ENCODE data around the gene SLC52A1. TPM values are rescaled to one million over a fixed set of nuclear protein-coding genes. Genes with fewer than 3 reads are reported as not detected.
A peak's percentile ranks its signal among the peaks of the same experiment; 100 is the strongest.

The SLC52A1 gene
- total and polyA plus RNA-seq, 10 of the 15 experiments (the other 5 are each of a cell fraction or from before 2014, with no cell fraction given) = 0.04 to 0.11 TPM; not detected in 8

- Histone ChIP-seq H3K36me3 (ENCODE audit: control insufficient read depth in 2 of 2, insufficient read depth in 2 of 2, low read length in 1 of 2) (no peaks in the 10 kb centered on the region), H3K79me2 (ENCODE audit: control insufficient read depth, insufficient read depth, low read length) (peaks cover 25% of the 10 kb centered on the region), H3K4me2 (ENCODE audit: control insufficient read depth, insufficient read depth) (peak overlapping the region; percentile 99), H4K20me1 (ENCODE audit: control insufficient read depth, insufficient read depth) (no peaks in the 10 kb centered on the region), H3K4me3 (peak overlapping the region; percentile 74), H3K27ac (ENCODE audit: control insufficient read depth, insufficient read depth) (peak overlapping the region; percentile 90), H3K27me3 (replicated peaks in 1 of 2; ENCODE audit: control insufficient read depth in 2 of 2, insufficient read depth in 2 of 2, low read length in 1 of 2) (no peaks in the 10 kb centered on the region), H2AFZ (ENCODE audit: control insufficient read depth, low read depth, low read length) (peak overlapping the region; percentile 90), H3K9ac (ENCODE audit: control insufficient read depth, insufficient read depth, low read length) (peak overlapping the region; percentile 96), H3K9me3 (replicated peaks; ENCODE audit: control insufficient read depth, insufficient read depth, low read length) (no peaks in the 10 kb centered on the region), H3K4me1 (ENCODE audit: control insufficient read depth, insufficient read depth, low read length) (peaks cover 16% of the 10 kb centered on the region)
- intact Hi-C loops (cut with micrococcal nuclease; ENCODE audit: unreplicated experiment) = no loop called here
- ATAC-seq = peak; percentile 44
- TSS peak; percentile 90 for BruUV-seq (replicated peaks)
- ChIA-PET POLR2A (interaction anchor here (0.6 to 2.3 kb wide), 10 partner anchors 10 to 189 kb away, joined by 3 to 22 read pairs (median 6); partner anchors contain the start of genes INCA1, KIF1C, PFN1 and RNF167), SMC1A (ENCODE audit: uncharacterized antibody, unreplicated experiment) (interaction anchor here (0.6 to 2.8 kb wide), 11 partner anchors 9 to 79 kb away, joined by 3 to 13 read pairs (median 4); partner anchors contain the start of genes INCA1, KIF1C, RNF167 and SLC25A11), CTCF (interaction anchor here (0.9 to 2.9 kb wide), 12 partner anchors 9 to 123 kb away, joined by 3 to 19 read pairs (median 5); partner anchors contain the start of gene SPAG7), RAD21 (ENCODE audit: unreplicated experiment) (interaction anchor here (1.2 to 3.7 kb wide), 9 partner anchors 10 to 250 kb away, joined by 3 to 15 read pairs (median 4); partner anchors contain the start of genes INCA1, KIF1C, RNF167 and SLC25A11)
- no peak for FAIRE-seq
- DNase-seq (ENCODE audit: low read depth, low spot score) = no peak
- WGBS (ENCODE audit: insufficient coverage, insufficient replicate concordance, low lambda C conversion rate, missing lambda C conversion rate) = under 1% methylated on average over 30 of the region's 30 CpGs
- in situ Hi-C loops (cut with MboI) = no loop called here
- TF ChIP-seq MAX (IDR thresholded peaks at IDR 0.05; ENCODE audit: low read depth, low read length) = peak; percentile 1; the same call in 1 of the 2 replicates
- TF ChIP-seq, protein P1, sequence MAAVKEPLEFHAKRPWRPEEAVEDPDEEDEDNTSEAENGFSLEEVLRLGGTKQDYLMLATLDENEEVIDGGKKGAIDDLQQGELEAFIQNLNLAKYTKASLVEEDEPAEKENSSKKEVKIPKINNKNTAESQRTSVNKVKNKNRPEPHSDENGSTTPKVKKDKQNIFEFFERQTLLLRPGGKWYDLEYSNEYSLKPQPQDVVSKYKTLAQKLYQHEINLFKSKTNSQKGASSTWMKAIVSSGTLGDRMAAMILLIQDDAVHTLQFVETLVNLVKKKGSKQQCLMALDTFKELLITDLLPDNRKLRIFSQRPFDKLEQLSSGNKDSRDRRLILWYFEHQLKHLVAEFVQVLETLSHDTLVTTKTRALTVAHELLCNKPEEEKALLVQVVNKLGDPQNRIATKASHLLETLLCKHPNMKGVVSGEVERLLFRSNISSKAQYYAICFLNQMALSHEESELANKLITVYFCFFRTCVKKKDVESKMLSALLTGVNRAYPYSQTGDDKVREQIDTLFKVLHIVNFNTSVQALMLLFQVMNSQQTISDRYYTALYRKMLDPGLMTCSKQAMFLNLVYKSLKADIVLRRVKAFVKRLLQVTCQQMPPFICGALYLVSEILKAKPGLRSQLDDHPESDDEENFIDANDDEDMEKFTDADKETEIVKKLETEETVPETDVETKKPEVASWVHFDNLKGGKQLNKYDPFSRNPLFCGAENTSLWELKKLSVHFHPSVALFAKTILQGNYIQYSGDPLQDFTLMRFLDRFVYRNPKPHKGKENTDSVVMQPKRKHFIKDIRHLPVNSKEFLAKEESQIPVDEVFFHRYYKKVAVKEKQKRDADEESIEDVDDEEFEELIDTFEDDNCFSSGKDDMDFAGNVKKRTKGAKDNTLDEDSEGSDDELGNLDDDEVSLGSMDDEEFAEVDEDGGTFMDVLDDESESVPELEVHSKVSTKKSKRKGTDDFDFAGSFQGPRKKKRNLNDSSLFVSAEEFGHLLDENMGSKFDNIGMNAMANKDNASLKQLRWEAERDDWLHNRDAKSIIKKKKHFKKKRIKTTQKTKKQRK (IDR thresholded peaks at IDR 0.05; ENCODE audit: low read depth, low read length) = no peak
- TF ChIP-seq POLR2AphosphoS2 (IDR thresholded peaks at IDR 0.05; ENCODE audit: low read depth, low read length) = 0 out of 2 replicates have a peak, but pooled peaks have one; percentile 6
- TF ChIP-seq, protein P2, sequence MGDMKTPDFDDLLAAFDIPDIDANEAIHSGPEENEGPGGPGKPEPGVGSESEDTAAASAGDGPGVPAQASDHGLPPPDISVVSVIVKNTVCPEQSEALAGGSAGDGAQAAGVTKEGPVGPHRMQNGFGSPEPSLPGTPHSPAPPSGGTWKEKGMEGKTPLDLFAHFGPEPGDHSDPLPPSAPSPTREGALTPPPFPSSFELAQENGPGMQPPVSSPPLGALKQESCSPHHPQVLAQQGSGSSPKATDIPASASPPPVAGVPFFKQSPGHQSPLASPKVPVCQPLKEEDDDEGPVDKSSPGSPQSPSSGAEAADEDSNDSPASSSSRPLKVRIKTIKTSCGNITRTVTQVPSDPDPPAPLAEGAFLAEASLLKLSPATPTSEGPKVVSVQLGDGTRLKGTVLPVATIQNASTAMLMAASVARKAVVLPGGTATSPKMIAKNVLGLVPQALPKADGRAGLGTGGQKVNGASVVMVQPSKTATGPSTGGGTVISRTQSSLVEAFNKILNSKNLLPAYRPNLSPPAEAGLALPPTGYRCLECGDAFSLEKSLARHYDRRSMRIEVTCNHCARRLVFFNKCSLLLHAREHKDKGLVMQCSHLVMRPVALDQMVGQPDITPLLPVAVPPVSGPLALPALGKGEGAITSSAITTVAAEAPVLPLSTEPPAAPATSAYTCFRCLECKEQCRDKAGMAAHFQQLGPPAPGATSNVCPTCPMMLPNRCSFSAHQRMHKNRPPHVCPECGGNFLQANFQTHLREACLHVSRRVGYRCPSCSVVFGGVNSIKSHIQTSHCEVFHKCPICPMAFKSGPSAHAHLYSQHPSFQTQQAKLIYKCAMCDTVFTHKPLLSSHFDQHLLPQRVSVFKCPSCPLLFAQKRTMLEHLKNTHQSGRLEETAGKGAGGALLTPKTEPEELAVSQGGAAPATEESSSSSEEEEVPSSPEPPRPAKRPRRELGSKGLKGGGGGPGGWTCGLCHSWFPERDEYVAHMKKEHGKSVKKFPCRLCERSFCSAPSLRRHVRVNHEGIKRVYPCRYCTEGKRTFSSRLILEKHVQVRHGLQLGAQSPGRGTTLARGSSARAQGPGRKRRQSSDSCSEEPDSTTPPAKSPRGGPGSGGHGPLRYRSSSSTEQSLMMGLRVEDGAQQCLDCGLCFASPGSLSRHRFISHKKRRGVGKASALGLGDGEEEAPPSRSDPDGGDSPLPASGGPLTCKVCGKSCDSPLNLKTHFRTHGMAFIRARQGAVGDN (IDR thresholded peaks at IDR 0.05) = no peak; the same call in 1 of the 2 replicates
- TF ChIP-seq USF1 (IDR thresholded peaks at IDR 0.05; ENCODE audit: borderline replicate concordance, extremely low read length, insufficient read depth, low read depth, low read length) = peak; percentile 1
- no peak for TF ChIP-seq CHD1 (IDR thresholded peaks at IDR 0.05; ENCODE audit: low read depth, low read length)
- TF ChIP-seq SUPT20H (IDR thresholded peaks at IDR 0.05; ENCODE audit: borderline replicate concordance, control insufficient read depth, low read depth, low read length) = no peak
- no peak for TF ChIP-seq ZBTB33 (IDR thresholded peaks at IDR 0.05)
- TF ChIP-seq BACH1 (IDR thresholded peaks at IDR 0.05; ENCODE audit: borderline replicate concordance) = no peak
- TF ChIP-seq CBX3 (IDR thresholded peaks at IDR 0.05; ENCODE audit: borderline replicate concordance, low read depth) = no peak
Observed at GRCh38 chr17:4987767-4988567, 47.3 kb downstream of the SLC52A1 start.
